Stimulated activated naive CD8-positive, alpha-beta T cell treated with anti-CD3 and anti-CD28 coated beads, Interleukin-15, Interleukin-2, amounts not matched to agents 100 U/mL and 50 U/mL, for 24 hours (primary cell): ENCODE data around the gene SMIM20.
"Not testable (repeated sequence)": the region's sequence is repeated elsewhere in the genome, so short reads cannot be mapped to it uniquely, and the experiment has no call there.

Source experiments
- ATAC-seq: fragments of 150-1000 bp; cut with Tn5 transposase; one replicate; pipeline ENCODE4 v1.10.0; 2021
- DNase-seq: peaks from one replicate; pipeline ENCODE4 v3.0.0; 2021

SMIM20 gene

DNA sequence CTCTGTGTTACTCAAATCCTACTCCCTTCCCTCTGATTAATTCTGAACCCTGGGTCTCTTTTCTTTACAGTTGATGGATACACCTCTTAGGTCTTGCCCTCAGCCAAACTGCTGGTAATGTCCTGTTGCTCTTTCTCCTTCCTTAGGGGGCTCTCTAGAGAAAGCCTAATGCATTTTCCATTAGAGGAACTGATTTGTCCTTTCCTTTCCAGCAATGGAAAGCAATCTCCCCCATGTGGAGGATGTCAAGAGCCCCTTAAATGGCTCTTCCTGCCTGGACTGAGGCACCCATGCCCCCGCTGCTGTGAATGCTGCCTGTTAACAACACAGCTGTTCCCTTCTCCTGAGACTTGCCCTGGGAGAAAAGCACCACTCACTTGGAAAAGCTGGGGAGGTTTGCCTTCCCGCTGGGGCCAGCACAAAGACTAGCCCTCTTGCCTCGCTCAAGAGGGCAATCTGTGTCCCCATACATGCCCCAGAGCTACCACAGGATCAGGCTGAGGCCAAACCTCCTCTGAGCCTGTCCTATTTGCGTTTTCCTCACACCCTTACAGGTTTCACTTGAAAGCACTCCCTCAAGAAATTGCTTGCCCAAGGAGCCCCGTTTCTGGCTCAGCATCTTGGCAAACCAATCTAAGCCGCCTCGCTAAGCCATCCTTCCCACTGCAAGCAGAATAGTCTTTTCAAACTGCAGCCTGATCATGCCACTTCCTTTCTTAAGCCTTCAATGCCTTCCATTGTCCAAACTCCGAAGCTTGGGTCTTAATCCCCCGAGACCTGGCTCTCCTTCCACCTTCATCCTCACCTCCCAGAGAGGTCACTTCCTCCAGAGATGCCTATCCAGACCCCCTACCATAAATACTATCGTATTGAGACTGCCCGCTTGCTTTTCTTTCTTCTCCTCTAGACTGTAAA is 23.2 kb upstream of the SMIM20 start:
- no peak for DNase-seq
- ATAC-seq: no peak

DNA sequence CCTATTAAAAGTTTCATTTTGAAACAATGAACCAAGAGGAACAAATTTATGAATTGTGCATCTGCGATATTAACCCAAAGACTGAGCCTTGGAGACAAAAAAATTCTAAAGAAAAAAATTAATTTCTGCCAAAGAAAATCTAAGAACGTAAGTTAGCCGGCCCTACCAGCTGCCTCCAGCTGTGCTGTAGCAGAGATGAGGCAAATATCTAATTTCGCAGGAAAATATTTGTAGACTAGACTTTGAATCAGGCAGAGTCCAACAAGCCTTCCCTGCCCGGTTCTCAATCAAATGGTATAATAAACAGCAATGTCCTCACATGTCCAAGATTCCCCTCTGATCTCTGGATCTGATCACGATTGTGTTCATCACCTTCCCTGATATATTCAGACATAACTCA is 21.2 kb upstream of the SMIM20 start:
- no peak for DNase-seq
- no peak for ATAC-seq

DNA sequence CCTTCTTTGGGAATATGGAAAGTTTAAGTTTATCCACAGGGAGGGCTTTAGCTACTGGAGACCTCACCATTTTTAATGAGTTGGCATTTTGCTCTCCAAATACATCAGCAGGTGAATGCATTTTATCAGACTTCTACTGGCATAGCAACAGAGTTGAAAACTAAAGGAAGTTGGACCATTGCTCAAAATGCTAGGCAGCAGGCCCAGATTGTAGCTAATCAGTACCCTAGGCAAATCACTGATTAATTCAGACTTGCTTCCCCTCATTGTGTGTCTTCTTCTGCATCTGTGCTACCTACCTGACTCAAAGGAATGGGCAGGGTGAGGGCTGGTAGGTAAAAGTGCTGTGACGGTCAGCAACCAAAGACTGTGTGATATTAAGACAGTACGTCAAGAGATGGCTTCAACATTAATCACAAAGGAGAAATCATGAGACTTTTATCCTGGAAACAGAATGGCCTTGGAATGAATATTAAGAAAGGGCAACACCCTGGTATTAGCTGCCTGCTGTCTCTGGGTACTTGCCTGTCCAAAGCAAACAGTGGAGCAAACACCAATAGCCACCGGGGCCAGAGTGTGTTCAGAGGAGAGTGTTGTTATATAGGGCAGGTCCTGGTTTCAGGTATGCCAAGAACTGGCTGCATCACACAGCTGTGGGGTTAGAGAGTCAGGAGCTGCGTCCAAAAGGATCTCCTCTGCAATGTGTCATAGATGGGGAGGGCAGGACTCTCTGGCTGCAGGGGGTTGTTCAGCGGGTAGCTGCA is 17.1 kb upstream of the SMIM20 start:
- no peak for ATAC-seq
- no peak for DNase-seq

DNA sequence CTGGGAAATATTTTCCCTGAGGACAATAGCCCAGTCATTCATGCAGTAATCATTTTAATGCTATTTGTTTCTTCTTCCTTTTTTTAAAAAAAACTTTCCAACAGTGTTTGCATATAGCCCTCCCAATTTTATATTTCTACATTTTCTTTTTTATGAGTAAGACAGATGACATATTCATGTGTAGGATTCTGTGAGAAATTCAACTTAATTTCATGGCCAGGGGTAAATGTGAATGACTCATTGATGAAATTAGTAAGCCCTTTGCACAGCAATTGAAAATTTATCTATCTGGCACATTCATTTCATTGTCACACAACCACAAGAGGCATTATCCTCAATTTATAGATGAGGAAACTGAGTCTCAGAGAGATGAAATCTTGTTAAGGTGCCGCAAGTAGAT is 13.7 kb upstream of the SMIM20 start:
- ATAC-seq (no peak), DNase-seq (no peak)

DNA sequence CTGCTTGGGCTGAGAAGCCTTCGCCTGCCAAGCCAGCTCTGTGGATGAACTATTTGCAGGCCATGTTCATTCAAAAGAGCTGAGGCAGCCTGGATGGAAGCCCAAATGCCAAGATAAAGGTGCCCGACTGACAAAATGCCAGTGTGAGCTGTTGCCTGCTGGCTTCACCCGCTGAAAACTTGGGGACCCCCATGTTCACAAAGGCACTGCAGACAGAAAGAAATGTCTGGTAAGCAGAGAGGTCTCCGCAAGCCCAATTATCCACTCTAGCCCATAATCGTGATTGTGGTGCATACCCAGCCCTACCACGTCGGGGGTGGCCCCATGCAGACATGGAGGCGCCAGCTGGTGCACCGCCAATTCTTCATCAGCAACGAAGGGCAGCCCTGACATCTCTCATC is 13.0 kb upstream of the SMIM20 start:
- DNase-seq (no peak), ATAC-seq (no peak)

DNA sequence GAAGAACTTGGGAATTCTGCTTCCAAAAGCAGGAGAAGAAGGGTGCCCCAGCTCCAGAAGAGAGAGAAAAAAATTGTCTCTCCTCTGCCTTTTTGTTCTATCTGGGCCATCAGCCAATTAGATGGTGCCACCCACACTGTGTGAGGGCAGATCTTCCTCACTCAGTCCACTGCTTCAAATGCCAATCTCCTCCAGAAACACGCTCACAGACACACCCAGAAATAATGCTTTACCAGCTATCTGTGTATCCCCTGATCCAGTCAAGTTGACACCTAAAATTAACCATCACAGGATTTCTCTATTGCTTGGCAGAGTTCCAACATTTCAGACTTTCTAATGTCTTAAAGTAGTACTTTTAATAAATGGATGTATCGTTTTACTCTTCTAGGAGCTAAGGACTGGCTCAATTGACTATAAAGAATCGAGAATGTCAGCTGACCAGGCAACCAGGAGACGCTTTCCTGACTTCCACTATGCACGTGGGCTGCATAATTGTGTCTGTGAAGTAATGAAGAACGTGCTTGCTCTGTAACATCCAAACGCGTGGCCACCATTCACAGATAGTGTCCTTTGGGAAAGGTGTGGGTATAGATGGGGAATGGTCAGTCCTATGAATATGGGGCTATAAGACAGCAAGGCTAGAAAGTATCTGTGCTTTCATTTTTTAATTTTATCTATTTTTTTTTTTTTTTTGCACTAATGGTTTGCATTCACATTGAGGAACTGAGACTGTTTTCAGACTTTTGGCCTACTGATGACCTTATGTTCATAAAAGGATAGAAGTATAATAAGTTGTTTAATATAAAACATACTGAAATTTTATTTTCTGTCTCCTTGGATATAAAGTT is 9.9 kb upstream of the SMIM20 start:
- no peak for DNase-seq
- ATAC-seq: no peak

DNA sequence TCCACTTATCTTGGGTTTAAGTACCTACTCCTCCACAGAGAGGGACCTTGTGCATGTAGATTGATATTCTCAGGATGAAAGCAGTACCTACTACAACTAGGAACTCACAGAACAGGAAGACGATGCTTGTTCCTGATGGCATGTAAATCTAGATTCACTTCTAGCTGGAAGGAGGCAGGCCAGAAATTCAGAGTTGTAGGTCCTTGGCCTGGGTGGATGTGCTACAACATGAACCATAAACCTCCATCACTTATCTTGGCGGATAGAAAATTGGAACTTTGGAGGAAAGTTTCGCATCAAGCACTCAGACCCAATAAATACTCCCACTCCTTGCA is 9.3 kb upstream of the SMIM20 start:
- no peak for DNase-seq
- no peak for ATAC-seq

DNA sequence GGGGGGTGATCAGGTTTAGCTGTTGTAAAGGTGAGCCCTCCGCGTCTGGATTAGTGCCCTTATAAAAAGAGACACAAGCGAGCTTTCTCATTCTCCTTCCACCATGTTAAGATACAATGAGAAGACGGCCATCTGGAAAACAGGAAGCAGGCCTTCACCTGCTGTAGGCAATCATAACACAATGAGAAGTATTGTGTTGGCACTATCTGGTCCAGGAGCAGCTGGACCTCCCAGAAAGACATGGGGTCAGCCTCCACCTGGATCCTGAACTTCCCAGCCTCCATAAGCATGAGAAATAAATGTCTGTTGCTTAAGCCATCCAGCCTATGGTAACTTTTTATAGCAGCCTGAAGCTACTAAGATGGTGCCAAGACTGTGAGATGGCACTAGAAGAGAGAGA is 8.6 kb upstream of the SMIM20 start:
- no peak for ATAC-seq

DNA sequence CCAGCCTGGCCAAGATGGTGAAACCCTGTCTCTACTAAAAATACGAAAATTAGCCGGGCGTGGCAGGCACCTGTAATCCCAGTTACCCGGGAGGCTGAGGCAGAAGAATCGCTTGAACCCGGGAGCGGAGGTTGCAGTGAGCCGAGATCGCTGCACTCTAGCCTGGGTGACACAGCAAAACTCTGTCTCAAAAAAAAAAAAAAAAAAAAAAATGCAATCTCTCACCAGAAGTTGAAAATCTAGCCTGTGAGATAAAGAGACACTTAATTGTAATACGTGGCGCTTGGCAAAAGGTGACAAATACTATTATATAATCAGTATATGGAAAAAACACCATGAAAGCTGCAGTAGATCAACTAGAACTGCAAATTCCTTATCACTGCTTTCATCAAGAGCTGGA is 7.9 kb upstream of the SMIM20 start:
- not testable (repeated sequence) for ATAC-seq, DNase-seq

More for the DNA sequence above, 8.6 kb upstream of the SMIM20 start:
- DNase-seq: no peak

DNA sequence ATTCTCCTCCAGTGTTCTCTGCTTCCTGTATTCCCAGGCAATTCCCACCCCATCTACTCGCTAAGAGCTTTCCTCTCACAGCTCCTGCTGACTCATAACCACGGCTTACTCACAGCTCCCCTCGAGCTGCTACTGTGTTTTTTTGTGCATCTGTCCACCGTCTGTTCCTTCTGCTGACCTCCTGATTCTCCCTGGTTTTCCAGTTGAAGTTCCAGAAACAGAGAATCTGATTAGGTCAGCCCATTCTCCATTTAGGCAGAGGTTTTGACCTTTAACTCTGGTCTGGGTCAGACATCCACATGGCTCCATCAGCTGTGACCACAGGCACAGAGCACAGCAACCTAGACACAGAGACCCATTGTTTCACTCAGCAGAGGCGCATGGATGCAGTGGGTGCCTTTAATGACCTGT is 5.5 kb upstream of the SMIM20 start:
- ATAC-seq: no peak
- no peak for DNase-seq

DNA sequence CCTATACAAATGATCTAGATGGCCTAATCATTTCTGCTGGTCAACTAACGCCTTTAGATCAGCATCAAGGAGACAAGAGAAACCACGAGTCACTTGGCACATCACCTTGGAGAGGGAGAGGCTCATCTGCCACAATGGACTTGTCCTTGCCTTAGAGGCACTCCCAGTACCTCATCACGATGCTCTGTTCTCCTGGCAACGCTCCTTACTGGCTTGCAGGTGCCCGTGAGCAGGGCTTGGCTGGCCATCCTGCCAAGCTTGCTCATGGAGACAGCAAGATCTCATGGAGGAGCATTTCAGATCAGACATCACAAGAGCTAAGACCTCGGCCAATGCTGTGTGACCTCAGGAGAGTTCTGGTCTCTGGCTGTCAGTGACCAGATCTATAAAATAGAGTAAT is 2.7 kb upstream of the SMIM20 start:
- DNase-seq (no peak), ATAC-seq (no peak)

DNA sequence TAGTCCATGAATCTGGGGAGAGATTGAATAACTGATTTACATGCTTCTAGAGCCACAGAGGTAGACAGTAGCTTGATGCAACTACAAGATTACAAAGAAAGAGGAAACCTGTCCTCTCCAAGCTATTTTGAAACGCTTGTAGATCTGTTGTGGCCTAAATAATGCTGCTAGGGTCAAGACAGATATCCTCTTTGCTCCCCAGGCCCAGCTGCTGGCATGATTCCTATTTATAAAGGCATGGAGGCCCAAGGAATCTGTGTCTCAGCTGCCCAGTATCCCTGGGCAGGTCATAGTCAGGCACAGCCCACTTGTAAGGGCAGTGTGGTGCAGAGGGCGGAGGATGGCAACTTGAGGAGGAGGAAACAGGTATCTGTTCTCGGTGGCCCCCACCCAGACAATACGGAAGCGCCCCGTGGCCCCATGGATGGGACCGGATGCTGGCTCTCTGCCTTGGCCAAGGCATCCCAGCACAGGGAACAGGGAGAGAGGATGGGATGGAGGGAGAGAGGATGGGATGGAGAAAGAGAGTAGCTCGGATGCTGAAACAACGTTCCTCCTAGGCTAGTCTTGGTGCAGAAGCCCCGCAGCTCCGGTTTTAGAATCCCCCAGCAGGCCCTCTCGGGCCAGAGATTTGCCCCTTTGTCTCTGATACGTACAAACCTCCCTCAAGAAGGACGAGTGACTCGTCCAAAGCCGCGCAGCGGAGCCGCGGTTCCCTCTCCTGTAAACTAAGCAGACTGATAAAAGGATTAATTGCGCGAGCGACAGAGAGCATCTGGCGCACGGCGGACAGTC is 767 bp upstream of the SMIM20 start:
- DNase-seq (peak; percentile 33), ATAC-seq (no peak)

DNA sequence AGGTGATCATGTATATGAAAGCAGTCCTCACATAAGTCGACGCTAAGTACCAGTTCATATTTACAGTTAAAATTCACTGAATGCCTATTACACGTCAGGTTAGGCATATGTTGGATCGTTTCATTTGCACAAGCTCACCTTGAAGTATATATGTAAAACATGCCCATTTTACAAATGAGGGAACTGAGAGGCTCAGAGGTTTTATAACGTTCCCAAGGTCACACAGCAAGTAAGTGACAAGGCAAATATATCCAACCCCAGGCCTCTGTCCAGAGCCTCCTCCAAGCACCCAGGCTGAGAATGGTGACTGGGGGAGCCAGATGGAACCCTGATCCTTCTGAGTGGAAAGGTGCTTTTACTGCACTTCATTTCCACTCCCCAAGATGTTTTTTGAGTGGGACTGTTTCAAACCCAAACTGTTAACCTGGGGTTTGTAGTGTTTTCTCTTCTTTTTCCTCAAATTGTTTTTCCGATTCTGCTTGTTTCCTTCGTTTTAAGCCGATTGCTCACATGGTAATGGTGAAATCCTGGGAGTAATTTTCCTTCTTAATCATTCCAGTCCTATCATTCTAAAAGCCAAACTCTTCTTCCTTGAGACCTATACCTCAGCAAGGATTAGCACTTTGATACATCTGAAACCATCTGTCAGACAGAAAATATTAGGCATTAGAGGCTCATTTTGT is 791 bp downstream of the SMIM20 start:
- ATAC-seq (no peak), DNase-seq (no peak)

DNA sequence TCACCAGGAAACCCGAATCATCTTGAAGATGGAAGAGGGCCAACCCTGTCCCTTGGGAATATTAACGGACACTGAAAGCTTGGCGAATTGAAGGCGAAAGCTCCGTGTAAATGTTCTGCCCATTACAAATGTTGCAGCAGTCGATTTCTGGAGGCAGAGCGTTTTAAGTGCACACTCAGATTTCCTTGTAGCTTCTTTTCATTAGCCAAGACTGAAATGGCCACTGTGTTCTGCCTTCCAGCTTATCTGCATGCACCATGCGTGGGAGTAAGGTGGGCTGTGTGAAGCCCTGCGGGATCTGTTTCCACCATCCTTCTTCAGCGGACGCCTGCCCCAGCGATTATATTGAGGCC is 1.3 kb downstream of the SMIM20 start:
- no peak for ATAC-seq

DNA sequence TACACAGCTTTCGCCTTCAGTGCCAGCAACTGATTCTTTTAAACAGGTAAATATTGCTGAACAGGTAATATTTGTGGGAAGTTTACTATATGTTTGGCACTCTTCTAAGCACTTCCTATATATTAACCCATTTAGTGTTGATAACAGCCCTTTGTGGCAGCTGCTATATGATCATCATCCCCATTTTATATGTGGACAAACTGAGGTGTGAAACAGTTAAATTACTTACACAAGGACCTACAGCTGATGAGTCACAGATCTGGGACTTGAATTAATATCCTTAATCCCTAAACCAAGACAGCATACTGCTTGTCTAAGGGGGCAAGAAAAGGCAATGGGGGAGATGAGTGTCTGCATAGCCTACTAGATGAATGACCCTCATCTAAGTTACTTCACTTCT is 2.9 kb downstream of the SMIM20 start:
- DNase-seq: no peak
- no peak for ATAC-seq

More for the DNA sequence above, 1.3 kb downstream of the SMIM20 start:
- DNase-seq: no peak

DNA sequence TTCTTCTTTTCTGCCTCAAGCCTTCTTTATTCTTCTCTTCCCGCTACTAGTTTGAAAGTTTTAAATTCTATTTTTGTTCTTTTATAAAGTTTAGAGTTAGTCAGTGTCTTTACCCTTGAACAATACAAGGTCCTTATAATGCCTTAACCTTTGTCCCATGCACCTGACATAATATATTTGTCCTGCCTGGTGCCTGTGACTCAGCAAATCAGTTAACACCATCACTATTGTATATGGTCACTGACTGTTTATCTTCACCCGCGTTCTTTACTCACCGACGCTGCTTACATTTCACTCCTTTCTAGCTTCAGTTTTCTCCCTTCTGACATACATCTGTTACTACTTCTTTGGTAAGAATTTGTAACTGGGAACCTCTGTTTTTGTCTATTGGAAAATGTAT is 5.7 kb downstream of the SMIM20 start:
- no peak for ATAC-seq
- DNase-seq: no peak

DNA sequence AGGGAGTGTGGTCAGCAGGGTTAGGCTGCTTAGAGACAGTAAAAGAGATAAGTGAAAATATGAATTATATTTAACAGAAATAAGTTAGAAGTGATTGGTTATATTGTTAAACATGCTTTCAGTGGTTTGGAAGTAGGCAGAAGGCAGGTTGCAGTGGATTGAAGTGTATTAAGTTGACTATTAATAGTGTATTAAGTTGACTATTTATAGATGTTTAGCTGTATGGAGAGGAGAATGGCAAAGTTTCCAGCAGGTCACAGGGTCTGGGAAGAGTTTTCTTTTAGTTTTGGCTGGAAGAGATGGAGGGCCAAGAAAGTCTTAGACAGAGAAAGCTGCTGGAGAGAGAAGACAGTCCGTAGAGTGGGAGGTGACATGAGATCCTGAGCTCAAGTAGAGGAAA is 7.9 kb downstream of the SMIM20 start:
- ATAC-seq: no peak
- DNase-seq: no peak

DNA sequence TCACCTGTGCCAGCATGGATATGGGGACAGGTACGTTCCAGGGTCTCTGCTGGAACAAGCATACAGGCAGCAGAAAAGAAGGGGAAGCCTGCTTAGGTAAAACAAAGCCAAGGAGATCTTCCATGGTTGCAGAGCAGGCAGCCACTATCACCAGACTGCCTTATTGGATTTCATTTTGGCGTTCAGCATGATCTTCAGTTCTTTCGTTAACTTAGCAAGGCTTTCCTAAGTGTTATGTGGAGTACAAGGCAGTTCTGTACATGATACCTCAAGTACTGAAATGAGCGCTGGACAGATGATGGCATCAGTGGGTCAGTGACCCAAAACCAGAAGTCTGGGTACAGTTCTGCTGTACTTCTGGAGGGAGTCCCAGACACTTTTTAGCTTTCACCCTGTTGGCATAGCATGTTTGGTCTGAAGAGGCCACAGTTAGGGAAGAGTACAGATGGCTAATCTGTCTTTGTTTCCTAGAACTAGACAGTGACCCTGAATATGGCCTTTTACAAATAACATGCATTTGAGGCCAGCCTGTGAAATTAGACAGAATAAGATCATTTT is 8.9 kb downstream of the SMIM20 start:
- no peak for DNase-seq
- no peak for ATAC-seq

DNA sequence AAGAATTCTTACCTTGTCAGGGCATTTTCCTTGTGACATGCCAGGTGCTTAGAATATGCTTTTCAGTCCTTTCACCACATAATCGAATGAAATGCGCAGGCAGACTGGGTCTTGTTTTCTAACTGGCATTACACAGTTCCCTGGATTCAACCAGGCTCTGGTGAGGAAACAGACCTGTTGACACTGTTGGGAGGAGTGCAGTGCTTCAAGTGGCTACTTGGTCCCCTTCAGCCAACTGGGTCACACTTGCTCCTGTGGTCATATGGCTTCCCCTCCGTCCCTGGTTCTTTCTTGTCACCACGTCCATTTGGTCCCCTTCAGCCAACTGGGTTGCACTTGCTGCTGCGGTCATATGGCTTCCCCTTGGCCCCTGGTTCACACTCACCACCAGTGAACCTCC is 9.7 kb downstream of the SMIM20 start:
- DNase-seq (no peak), ATAC-seq (no peak)

DNA sequence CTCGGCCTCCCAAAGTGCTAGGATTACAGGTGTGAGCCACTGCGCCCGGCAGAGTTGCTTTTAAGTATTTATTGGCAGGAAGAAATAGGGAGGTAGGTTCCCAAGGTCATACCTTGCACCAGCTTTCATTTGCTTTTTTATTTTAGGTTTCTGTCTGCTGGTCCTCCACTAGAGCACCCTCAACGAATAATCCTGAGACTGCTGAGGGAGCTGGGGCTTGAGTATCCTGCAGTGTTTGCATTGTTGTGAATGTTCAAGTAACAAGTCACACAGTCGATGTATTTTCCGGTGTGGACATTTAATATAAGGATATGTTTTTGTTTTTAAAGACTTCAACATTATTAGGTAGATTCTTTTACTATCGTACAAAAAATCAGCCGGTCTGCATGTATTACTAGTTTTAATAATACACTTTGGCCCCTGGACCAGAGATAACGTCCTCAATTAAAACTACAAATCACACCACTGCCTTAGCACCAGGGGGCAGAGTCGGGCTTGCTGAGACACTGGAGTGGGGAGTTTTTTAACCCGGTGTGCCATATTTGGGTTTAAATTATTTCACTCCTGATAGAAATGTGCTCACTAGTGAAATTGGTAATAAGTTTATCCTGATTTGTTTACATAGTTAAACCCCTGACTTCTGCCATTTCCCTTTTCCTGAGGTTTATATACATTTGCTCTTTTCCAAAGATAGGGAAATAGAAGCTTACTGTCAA is 11.6 kb downstream of the SMIM20 start:
- DNase-seq: peak; percentile 54
- ATAC-seq: no peak
